ENCODE data around the gene POLD1. TPM values are rescaled to one million over a fixed set of nuclear protein-coding genes. Genes with fewer than 3 reads are reported as not detected.
"Not testable (repeated sequence)": the region's sequence is repeated elsewhere in the genome, so short reads cannot be mapped to it uniquely, and the experiment has no call there.

POLD1 gene
- total RNA-seq, 1 experiment from 2014 or later = 56.0 TPM

DNA sequence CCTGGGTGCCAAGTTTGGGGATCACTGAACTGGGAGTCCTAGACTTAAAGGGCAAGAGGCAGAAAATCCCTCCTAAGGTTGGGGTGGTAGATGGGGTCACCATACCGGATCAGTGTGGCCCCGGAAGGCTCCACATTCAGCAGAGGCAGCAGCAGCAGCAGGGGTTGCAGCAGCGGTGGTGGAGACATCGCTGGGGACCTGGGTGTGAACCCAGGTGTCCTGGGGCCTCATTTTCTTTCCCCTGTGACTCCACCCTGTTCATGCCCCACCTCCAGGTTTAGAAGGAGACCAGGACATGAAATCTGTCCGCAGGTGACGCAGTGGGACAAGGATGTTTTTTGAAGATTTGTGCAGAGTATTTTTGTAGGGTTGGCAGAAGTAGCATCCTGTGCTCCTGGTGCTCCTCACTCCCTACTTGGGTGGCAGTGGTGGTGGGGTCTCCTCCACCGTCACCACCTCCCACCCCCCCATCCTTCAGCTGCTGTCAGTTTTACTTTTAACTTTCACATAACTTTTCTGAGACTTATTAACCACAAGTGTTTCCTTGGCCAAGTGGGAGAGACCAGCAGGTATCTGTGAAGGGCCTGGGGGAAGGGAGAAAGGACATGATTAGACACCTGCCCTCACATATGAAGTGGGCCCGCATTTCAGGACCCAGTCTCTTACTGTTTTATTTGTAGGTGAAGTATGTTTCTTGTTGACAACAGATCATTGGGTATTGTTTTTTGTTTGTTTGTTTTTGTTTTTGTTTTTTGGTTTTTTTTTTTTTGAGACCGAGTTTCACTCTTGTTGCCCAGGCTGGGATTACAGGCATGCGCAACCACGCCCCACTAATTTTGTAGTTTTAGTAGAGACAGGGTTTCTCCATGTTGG, 18.5 kb upstream of the POLD1 start, which contains the start of gene NAPSA:
TSS of gene NAPSA (minus strand) at position 206 of the 873 bp plus-strand sequence. CDS start at position 188, 18 bp downstream.
- no peak for DNase-seq (ENCODE audit: low read depth)

DNA sequence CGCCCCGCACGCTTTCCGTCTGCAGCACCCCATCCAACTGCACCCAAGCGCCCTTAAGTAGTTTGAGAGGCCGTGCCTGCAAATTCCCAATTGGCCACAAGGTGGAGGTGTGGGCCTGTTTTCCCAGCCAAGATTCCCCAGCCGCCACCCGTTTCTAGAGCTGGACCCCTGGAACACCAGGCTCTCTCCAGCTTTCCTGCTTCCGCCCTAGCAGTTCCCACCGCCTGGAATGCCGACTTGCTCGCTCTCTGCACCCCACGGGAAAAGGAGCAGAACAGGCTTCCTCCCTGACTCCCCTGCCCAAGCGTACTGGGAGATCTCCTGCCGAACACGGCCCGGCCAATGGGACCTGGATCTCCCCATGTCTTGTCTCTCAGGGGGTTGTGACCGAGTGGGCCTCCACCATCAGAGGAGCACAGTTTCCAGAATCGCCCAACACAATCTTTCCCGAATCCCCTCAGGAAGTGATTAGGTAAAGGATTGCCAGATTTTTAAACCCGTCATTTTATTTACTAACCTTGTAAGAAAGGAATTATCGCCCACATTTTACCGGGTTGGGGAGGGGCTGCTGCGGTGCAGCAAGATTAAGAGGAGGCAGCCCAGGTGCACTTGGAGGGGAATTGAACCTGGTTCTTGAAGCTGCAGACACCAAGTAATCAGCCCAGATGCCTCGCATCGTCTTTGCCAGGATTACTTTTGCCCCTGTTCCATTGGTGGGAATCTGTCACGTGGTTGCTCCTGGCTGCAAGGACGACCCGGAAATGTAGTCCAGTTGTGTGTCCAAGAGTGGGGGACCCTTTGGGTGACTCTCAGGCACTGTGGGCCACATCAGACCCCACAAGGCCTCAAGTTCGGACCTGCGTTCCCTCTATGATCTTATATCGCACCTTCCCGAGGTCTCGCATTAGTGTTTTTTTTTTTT, 15.2 kb upstream of the POLD1 start:
- DNase-seq (ENCODE audit: low read depth) = peak; percentile 84

DNA sequence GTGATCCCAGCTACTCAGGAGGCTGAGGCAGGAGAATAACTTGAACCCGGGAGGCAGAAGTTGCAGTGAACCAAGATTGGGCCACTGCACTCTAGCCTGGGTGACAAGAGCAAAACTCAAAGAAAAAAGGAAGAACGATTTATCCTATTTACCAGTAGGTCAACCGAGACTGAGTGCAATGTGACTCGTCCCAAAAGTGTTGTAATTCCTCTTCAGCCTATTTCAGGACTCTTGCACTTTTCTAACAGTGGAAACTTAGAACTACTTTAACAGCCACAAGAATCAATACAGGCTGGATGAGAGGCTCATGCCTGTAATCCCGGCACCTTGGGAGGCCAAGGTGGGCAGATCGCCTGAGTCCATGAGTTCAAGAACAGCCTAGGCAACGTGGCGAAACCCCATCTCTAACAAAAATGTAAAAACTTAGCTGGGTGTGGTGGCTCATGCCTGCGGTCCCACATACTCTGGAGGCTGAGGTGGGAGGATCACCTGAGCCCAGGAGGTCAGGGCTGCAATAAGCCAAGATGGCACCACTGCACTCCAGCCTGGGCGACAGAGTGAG, 12.2 kb upstream of the POLD1 start:
- DNase-seq (ENCODE audit: low read depth) = no peak

DNA sequence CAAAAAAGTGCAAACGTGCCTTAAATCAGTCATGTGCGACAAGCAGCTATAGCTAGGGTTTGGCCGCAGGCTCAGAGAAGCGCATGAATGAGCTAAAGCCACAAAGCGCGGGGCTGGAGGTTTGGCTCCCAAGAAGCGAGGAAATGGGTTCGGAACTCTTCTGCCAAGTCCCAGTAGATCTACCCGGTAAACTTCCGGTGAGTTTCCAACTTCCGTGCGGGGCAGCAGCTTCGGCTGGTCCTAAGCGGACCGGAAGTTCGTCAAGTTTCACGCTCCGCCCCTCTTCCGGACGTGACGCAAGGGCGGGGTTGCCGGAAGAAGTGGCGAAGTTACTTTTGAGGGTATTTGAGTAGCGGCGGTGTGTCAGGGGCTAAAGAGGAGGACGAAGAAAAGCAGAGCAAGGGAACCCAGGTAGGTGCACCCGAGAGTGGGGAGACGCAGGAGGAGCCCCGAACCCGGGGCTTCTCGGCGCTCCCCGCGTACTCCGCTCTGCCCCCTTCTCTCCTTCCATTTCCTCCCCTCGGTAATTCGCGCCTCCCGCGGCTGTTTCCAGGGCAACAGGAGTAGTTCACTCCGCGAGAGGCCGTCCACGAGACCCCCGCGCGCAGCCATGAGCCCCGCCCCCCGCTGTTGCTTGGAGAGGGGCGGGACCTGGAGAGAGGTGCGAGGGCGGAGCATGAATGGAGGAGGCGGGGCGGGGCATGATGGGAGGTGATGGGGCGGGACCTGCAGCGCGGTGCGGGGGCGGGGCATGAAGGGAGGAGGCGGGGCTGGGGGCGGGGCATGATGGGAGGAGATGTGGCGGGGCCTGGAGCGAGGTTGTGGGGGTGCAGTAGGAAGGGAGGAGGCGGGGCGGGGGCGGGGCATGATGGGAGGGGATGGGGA, 7.7 kb upstream of the POLD1 start, which contains the start of gene NR1H2:
TSS of gene NR1H2 (plus strand) at position 292 of the 885 bp plus-strand sequence. CDS start 1,149 bp downstream, outside the sequence.
- peak; percentile 96 for DNase-seq (ENCODE audit: low read depth)

- DNase-seq (ENCODE audit: low read depth) = no peak
These were observed 7.1 kb upstream of the POLD1 start for GRCh38 chr19:50377051-50377461.

GRCh38 chr19:50377517-50377916, 6.6 kb upstream of the POLD1 start:
- no peak for DNase-seq (ENCODE audit: low read depth)

GRCh38 chr19:50378169-50378862, 5.8 kb upstream of the POLD1 start:
- no peak for DNase-seq (ENCODE audit: low read depth)

DNA sequence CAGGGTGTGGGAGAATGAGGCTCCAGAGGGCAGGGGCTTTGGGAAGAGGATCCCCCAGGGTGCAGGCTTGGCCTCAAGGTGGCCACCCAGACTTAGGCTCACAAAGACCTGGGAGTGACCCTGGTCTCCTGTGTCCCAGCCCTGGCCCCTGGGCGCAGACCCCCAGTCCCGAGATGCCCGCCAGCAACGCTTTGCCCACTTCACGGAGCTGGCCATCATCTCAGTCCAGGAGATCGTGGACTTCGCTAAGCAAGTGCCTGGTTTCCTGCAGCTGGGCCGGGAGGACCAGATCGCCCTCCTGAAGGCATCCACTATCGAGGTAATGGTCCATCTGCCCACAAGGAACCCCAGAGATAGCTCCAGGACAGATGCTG, 5.3 kb upstream of the POLD1 start:
- no peak for DNase-seq (ENCODE audit: low read depth)

DNA sequence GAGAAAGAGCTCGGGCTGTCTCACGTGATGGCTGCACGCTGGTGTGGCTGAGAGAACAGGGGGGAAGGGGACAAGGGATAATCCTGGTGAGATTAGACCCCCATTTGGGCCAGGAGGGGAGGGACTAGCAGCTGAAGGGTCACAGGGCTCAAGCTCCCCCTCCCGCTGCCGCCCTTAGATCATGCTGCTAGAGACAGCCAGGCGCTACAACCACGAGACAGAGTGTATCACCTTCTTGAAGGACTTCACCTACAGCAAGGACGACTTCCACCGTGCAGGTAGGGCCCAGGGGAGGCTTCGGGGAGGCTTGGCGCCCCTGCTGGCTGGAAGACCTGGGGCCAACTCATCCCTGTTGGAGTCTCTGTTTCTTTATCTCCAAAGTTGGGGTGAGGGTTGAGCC, 4.5 kb upstream of the POLD1 start:
- no peak for DNase-seq (ENCODE audit: low read depth)

DNA sequence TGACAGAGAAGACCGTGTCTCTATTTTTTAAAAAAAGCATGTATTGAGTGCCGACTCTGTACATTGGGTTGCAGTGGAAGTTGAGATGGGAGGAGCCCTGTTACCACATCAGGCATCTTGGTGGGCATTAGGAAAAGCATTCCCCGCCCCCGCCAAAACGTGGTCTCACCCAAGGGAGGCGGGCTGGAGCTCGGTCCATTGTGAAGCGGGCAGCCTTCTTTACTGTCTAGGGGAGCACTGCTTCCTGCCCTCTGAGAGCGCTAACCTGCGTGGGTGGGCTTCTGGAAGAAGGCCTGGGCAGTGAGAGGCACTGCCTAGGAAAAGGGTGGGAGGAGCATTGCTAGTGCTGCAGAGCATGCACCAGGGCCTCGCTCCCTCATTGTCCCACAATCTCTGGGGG, 4.0 kb upstream of the POLD1 start:
- DNase-seq (ENCODE audit: low read depth) = no peak

- no peak for DNase-seq (ENCODE audit: low read depth)
These were observed 3.4 kb upstream of the POLD1 start for GRCh38 chr19:50380751-50381151.

- no peak for DNase-seq (ENCODE audit: low read depth)
These were observed 2.0 kb upstream of the POLD1 start for GRCh38 chr19:50381881-50382729.

DNA sequence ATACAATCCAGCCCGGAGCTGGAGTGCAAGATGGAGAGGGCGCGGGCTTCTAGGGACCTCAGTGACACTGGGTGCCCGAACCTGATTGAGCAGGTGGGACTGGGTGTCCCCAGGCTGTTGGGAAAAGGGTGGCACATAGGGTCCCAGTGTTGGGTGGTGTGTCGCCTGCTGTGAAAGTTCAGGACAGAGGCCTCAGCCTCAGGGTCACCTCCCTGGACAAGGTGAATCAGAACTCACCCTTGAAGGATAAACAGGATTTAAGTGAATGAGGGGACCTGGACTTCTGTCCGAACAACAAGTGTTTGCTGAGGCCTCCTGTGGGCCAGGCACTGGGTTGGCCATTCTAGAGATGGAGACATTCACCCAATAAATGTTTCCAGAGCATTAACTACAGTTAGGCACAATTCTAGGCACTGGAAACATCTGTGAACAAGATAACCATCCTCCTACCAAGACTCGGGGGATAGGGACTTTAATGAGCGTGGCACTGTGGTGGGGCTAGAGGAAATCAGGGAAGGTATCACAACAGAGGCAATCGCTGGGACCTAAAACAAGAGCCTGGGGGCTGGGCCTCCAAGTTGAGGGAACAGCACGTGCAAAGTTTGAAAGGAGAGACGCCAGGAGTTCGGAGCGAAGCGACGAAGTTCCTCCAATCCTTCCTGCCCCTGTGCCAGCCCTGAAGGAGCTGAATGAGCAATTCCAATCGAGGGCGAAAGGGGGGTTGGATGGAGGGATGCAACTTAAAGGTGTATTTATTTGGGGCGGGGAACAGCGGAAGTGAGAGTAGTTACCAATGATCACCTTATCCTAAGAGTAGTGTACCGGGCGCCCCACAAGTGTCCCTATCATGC, 921 bp upstream of the POLD1 start:
- DNase-seq (ENCODE audit: low read depth) = no peak

DNA sequence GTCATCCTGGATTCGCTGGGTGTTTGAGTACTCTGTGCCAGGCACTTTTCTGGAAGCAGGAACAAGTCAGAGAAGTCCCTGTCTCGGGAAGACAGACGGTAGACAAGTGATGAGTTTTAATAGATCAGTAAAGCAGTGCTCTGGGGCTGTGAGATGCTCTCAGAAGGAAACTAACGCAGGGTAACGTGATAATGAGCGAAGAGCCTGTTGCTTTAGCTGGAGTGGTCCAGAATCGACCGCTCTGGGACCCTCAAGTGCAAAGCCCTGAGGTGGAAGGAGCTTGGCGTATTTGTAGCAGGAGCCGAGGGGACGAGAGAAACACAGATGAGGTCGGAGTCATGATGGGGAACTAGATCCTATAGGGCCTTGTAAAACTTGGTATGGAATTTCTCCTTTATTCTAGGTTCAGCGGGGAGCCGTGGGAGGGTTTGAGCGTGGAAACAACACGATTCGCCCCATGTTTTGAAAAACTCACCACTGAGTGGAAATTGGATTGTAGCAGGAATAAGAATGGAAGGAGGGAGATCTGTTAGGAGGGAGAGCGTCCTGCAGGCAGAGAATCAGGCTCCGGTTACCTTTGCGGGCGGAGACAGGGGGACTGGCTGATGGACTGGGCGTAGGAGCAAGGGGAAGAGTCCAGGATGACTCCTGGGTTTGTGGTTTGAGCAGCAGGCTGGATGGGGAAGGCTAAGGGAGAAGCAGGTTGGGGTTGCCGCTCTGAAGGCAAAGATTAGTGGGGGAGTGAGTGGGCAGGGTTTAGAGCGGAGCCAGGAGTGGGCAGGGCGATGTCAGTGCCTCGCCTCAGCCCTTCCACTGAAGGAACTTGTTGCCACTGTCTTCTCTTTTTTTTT, 763 bp downstream of the POLD1 start:
- peak; percentile 31 for DNase-seq (ENCODE audit: low read depth)

- DNase-seq (ENCODE audit: low read depth) = no peak
These were observed 3.2 kb downstream of the POLD1 start for GRCh38 chr19:50387176-50387867.

GRCh38 chr19:50387868-50388245, 3.7 kb downstream of the POLD1 start:
- no peak for DNase-seq (ENCODE audit: low read depth)

GRCh38 chr19:50390295-50390694, 6.1 kb downstream of the POLD1 start:
- DNase-seq (ENCODE audit: low read depth) = not testable (repeated sequence)

Measured in LHCN-M2 (cell line).